AG09309 (cell line): Measurements from ENCODE around the gene ZNF879.

Experiments
- DNase-seq: peaks from one replicate; pipeline ENCODE4 v3.0.0-alpha.2; 2010; ENCODE audit warnings: low read depth
- H3K4me3 ChIP-seq: 2 replicates; pipeline ENCODE4 v1.5.1; 2011; ENCODE audit warnings: mild to moderate bottlenecking, low read depth, low read length, moderate library complexity; ENCODE audit not compliant: control insufficient read depth
- CTCF ChIP-seq: IDR thresholded peaks from 2 replicates; pipeline ENCODE4 v1.5.1; 2011; ENCODE audit warnings: mild to moderate bottlenecking, low read depth, low read length, inconsistent platforms; ENCODE audit not compliant: insufficient read depth, control insufficient read depth; ENCODE audit errors: missing control alignments

Gene ZNF879

GRCh38 chr5:179079165-179079987 is 55.8 kb downstream of the ZNF879 start:
- no peak overlapping the region for H3K4me3 ChIP-seq
- DNase-seq, result no peak
- TF ChIP-seq CTCF, result no peak

GRCh38 chr5:179080724-179081123 is 57.1 kb downstream of the ZNF879 start:
- DNase-seq, result no peak
- H3K4me3 ChIP-seq, result no peak overlapping the region
- no peak for TF ChIP-seq CTCF
